IPS-18c (cell line): ENCODE measurements around the gene ALKBH1.
"Not testable (repeated sequence)": the region's sequence is repeated elsewhere in the genome, so short reads cannot be mapped to it uniquely, and the experiment has no call there.

Experiments used
- H3K4me3 ChIP-seq: 2 replicates; pipeline ENCODE4 v1.7.0; 2013; ENCODE audit warnings: low read depth, mild to moderate bottlenecking, low read length, moderate library complexity; ENCODE audit not compliant: insufficient read depth
- H3K9me3 ChIP-seq: one replicate; pipeline ENCODE4 v1.6.1; 2013; ENCODE audit warnings: mild to moderate bottlenecking, low read length, moderate library complexity; ENCODE audit not compliant: control insufficient read depth, insufficient read depth

Gene ALKBH1

DNA sequence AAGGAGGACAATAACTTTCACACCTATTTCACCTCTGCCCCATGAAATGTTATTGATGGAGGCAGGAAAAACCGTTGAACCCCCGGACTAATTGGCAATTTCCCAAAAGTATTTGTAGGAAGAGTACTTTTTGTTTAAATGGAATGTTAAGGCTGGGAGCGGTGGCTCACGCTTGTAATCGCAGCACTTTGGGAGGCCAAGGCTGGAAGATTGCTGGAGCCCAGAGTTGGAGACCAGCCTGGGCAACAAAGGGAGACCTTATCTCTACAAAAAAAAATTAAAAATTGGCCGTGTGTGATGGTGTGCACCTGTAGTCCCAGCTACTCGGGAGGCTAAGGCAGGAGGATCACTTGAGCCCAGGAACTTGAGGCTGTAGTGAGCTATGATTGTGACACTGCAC, 65.4 kb downstream of the ALKBH1 start:
- Histone ChIP-seq H3K9me3 (no peaks in the 10 kb centered on the region), H3K4me3 (no peak overlapping the region)

DNA sequence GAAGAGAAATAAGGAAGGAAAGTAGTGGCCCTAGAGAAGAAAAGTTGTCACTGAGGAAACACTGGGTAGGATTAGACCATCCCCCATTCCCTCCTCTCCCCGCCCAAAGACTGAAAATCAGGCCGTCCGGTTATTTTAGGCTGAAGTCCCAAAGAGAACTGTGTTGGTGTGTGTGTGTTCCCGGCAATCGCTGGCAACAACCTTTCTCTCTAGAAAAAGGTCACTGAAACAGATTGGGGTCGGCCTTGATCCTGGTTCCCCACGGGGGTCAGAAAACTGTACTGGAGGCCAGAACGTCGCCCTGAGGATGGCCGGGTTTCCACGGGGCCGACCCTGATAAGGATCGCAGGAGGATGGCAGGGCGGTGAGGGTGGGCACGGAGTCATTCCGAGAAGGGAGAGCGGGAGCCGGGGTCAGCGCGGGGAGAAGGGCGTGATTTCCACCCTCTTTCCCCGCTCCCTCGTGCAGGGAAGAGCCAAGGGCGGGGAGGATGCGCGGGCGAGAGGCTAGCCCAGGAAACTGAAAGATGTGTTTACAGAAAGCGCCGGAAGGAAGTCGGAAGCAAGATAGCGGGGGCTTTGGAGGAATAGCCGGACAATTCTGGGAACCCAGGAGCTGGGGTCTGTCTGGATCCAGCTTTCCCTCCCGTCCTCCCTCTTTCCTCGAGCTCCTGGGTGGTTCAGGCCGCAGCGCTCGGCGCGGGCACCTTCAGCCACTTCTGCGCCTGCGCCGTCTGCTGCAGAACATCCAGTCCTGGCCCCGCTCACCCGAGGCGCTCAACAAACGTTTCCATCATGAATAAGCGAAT, 66.1 kb downstream of the ALKBH1 start:
- Histone ChIP-seq H3K9me3 (no peaks in the 10 kb centered on the region), H3K4me3 (no peak overlapping the region)

DNA sequence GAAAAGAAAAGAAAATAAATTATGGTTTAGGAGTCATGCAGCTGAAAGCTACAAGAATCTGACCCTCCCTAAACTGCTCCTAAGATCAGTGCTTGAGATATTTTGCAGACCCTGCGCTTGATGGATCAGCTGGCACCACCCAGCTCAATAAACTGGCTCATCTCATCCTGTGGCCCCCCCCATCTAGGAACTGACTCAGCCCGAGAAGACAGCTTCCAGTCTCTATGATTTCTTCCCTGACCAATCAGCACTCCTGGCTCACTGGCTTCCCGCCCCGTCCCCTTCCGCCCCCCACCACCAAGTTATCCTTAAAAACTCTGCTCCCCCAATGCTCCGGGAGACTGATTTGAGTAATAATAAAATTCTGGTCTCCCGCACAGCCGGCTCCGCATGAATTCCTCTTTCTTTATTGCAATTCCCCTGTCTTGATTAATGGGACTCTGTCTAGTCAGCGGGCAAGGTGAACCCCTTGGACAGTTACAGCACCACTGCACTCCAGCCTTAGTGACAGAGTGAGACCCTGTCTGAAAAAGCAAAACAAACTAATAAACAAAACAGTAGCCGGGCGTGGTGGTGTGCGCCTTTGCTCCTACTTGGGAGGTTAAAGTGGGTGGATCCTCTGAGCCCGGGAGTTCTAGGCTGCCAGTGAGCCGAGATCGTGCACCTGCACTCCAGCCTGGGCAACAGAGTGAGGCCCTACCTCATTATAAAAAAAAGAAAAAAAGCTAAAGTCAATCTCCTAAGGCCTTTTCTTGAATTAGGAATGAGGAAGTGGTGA, 66.9 kb downstream of the ALKBH1 start:
- no peaks in the 10 kb centered on the region for H3K9me3 ChIP-seq
- no peak overlapping the region for H3K4me3 ChIP-seq

DNA sequence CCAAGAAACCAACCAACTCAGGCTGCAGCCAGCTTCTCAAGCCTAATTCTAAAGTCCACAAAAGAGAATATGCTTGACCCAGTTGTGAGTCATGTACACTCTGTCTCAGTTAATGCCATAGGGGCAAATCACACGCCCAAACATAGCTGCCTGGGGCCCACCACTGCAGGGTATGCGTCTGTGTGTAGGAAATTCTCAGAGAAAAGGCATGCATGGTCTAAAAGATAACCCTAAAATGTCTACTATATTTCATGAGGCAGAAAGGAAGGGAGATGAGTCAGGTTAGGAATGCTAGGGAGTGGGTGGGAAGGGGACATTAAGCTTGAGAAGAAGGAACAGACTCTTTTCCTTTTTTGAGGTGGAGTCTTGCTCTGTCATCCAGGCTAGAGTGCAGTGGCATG, 69.1 kb downstream of the ALKBH1 start:
- Histone ChIP-seq H3K9me3 (peaks cover 4% of the 10 kb centered on the region), H3K4me3 (no peak overlapping the region)

DNA sequence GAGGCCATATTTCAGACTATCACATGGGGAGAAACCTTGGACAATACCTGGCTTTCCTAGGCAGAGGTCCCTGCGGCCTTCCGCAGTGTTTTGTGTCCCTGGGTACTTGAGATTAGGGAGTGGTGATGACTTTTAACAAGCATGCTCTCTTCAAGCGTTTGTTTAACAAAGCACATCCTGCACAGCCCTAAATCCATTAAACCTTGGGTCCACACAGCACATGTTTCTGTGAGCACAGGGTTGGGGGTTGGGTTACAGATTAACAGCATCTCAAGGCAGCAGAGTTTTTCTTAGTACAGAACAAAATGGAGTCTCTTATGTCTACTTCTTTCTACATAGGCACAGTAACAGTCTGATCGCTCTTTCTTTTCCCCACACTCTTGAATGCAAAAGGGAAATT, 72.0 kb downstream of the ALKBH1 start:
- not testable (repeated sequence) for H3K9me3 ChIP-seq, H3K4me3 ChIP-seq

DNA sequence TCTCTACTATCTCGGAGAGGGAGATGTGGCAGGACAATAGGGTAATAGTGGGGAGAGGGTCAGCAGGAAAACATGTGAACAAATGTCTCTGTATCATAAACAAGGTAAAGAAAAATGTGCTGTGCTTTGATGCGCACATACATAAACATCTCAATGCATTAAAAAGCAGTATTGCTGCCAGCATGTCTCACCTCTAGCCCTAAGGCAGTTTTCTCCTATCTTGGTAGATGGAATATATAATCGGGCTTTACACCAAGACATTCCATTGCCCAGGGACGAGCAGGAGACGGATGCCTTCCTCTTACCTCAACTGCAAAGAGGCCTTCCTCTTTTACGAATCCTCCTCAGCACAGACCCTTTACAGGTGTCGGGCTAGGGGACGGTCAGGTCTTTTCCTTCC, 72.4 kb downstream of the ALKBH1 start:
- H3K4me3 ChIP-seq, H3K9me3 ChIP-seq: not testable (repeated sequence)

DNA sequence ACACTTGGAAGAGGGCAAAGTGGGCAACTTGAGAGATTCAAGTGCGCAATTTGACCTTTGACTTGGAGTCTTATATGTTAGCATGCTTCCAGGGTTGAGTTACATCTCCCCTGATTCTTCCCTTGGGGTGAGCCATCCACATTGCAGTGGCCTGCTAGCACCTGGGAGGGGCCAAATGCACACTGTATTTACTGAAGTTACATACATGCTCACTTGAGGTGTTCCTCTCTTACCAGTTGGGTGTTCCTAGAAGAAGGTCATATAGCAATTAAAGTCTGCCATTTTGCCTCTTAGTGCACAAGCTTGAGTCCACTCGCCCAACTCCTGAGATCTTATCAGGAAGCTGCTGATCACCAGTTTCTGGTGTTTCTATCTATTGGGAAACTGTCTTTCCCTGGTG, 77.7 kb downstream of the ALKBH1 start:
- Histone ChIP-seq H3K9me3 (peaks cover 4% of the 10 kb centered on the region), H3K4me3 (no peak overlapping the region)

DNA sequence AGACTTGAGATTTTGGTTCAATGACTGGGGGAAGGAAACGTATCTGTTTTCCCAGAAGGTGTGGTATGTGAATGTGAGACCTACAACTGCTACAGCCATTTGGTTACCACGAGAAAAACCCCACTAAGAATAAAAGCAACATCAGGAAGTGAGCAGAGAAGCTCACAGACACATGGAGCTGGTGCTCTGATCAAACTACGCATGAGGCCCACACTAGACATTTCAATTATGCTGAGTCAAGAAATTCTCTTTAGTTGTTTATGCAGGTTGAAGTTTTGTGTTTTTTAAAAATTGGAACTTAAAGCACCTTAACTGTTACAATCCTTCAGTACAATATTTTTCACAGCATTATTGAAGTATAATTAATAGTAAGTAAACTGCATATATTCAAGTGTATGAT, 82.5 kb downstream of the ALKBH1 start:
- H3K9me3 ChIP-seq, result no peaks in the 10 kb centered on the region

DNA sequence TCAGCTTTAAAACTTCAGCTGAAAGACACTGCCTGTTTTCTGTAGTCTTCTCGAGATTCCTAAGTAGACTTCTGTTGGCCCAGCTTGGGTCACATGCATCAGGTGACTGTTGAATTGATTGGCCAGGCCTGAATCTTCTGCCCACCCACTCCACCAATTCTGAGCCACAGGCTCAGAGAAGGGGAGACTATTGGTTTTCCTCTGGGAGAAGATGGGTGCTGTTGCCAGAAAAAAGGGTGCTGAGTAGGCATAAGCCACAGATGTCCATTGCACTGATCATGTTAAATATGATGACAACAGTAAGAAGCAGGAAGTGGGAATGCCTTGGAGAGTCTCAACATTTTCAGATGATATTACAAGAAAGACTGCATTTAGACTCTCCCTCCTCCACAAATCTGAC, 84.6 kb downstream of the ALKBH1 start:
- Histone ChIP-seq H3K9me3 (no peaks in the 10 kb centered on the region), H3K4me3 (no peak overlapping the region)

More for the DNA sequence above, 82.5 kb downstream of the ALKBH1 start:
- H3K4me3 ChIP-seq, result no peak overlapping the region
